Transverse colon (tissue), 4 donors: Measurements from ENCODE around the gene TLL2. TPM values are rescaled to one million over a fixed set of nuclear protein-coding genes. Genes with fewer than 3 reads are reported as not detected.

Source experiments
- DNase-seq: peaks from one replicate; pipeline ENCODE4 v3.0.0-alpha.2; 2019
- H3K27ac ChIP-seq, 4 donors: fragments of 200-600 bp; sonication (generic); 2 replicates each; pipeline ENCODE4 v1.5.1; 2016 to 2018; ENCODE audit warnings: inconsistent platforms in 4 of 4
- H3K27me3 ChIP-seq: fragments of 200-600 bp; sonication (generic); 2 replicates; pipeline ENCODE4 v1.5.1; 2017; ENCODE audit warnings: inconsistent platforms
- H3K36me3 ChIP-seq, 4 donors: fragments of 200-600 bp; sonication (generic); 2 replicates each; pipeline ENCODE4 v1.5.1; 2017 to 2019; ENCODE audit warnings: inconsistent platforms in 4 of 4
- H3K4me1 ChIP-seq, 4 donors: fragments of 200-600 bp; sonication (generic); 2 replicates each; pipeline ENCODE4 v1.5.1; 2017 to 2020; ENCODE audit warnings: inconsistent platforms in 4 of 4
- H3K4me3 ChIP-seq, 4 donors: fragments of 200-600 bp; sonication (generic); 1 replicate in 1 of 4; 2 replicates in 3 of 4; pipeline versions ENCODE4 v1.5.1 to v1.6.1; 2017 to 2019; ENCODE audit warnings: inconsistent platforms in 4 of 4
- H3K9me3 ChIP-seq, 2 donors: fragments of 200-600 bp; sonication (generic); 2 replicates each; pipeline ENCODE4 v1.5.1; 2017 to 2019; ENCODE audit warnings: inconsistent platforms in 2 of 2
- CTCF ChIP-seq, 5 experiments: fragments of 200-600 bp in 3 of 5; fragments of 450-650 bp in 2 of 5; sonication (generic) in 3 of 5; IDR thresholded peaks; 1 replicate in 2 of 5; 2 replicates in 3 of 5; pipeline ENCODE4 v1.5.1; 2016 to 2017; ENCODE audit warnings: antibody characterized with exemption in 5 of 5, inconsistent platforms in 3 of 5, mild to moderate bottlenecking in 2 of 5, moderate library complexity in 1 of 5
- EP300 ChIP-seq: sonication (generic); formaldehyde crosslinking; IDR thresholded peaks from one replicate; pipeline ENCODE4 v1.6.1; 2017; ENCODE audit warnings: antibody characterized with exemption, low read depth
- POLR2A ChIP-seq: fragments of 450-650 bp; IDR thresholded peaks from one replicate; pipeline ENCODE4 v1.6.1; 2016; ENCODE audit warnings: antibody characterized with exemption, mild to moderate bottlenecking, moderate library complexity
- POLR2AphosphoS5 ChIP-seq, 3 donors: sonication (generic); formaldehyde crosslinking; IDR thresholded peaks; one replicate each; pipeline ENCODE4 v1.6.1; 2016; ENCODE audit warnings: antibody characterized with exemption in 3 of 3
- WGBS, 2 donors: methylation state at CpG; one replicate each; pipeline ENCODE4 v1.1.5; 2018; ENCODE audit warnings: low coverage in 1 of 2; 5-methylcytosine and 5-hydroxymethylcytosine counted together
- in situ Hi-C, 4 donors: fragments of 200-750 bp; cut with MboI; loops; one replicate each; pipeline versions ENCODE4 v1.15.0 to v1.15.1; 2017; ENCODE audit warnings: low sequenced_read_pairs in 3 of 4, low pct_ligation_motif_present in 1 of 4, low pct_unique_long_range_greater_than_20kb in 1 of 4
- intact Hi-C: fragments of 100-400 bp; cut with DNase I; formaldehyde crosslinking; loops from one replicate; pipeline ENCODE4 v1.15.1; 2023; ENCODE audit warnings: low total_unique reads
- total RNA-seq, 4 donors: library from RNA; depleted of rRNA; stranded (reverse); fragments of >200 nt; gene quantifications; one replicate each; pipeline ENCODE4 v1.1.0, GENCODE V29; 2016

TLL2 gene
- total RNA-seq, 4 donors from 2014 or later, result 0.32 to 0.96 TPM; not detected in 2

- 36 to 48% methylated on average over 4 to 15 of the region's 15 CpGs for WGBS, 2 donors
- Histone ChIP-seq H3K27me3 (no peaks in the 10 kb centered on the region), H3K4me1 (no peaks in the 10 kb centered on the region), H3K27ac (no peak overlapping the region), H3K9me3 (no peaks in the 10 kb centered on the region), H3K36me3 (no peaks in the 10 kb centered on the region), H3K4me3 (no peak overlapping the region)
- TF ChIP-seq EP300, result no peak
- TF ChIP-seq POLR2AphosphoS5 (IDR thresholded peaks at IDR 0.05), result no peak
- TF ChIP-seq CTCF (IDR thresholded peaks at IDR 0.05), result no peak
- no peak for TF ChIP-seq POLR2A
- intact Hi-C loops (no loop called here), in situ Hi-C loops (no loop called here)
- DNase-seq, result peak; percentile 14
These were observed 65.7 kb downstream of the TLL2 start for GRCh38 chr10:96448021-96448457.

- 67 to 82% methylated on average over 1 to 10 of the region's 10 CpGs for WGBS, 2 donors
- H3K36me3 ChIP-seq, result no peaks in the 10 kb centered on the region
- DNase-seq, result no peak
- in situ Hi-C loops (no loop called here), intact Hi-C loops (no loop called here)
- H3K27ac ChIP-seq, result no peak overlapping the region
- no peaks in the 10 kb centered on the region for H3K9me3 ChIP-seq
- H3K27me3 ChIP-seq, result no peaks in the 10 kb centered on the region
- no peak overlapping the region for H3K4me3 ChIP-seq
- no peaks in the 10 kb centered on the region for H3K4me1 ChIP-seq
- no peak for TF ChIP-seq POLR2AphosphoS5 (IDR thresholded peaks at IDR 0.05)
- no peak for TF ChIP-seq EP300
- no peak for TF ChIP-seq CTCF (IDR thresholded peaks at IDR 0.05)
- TF ChIP-seq POLR2A, result no peak
These were observed 66.6 kb downstream of the TLL2 start for GRCh38 chr10:96446966-96447596.

- Histone ChIP-seq H3K4me1 (peaks cover 0 to 7% (median 0%) of the 10 kb centered on the region in 4 donors), H3K9me3 (no peaks in the 10 kb centered on the region), H3K27me3 (no peaks in the 10 kb centered on the region), H3K4me3 (no peak overlapping the region), H3K36me3 (no peaks in the 10 kb centered on the region), H3K27ac (no peak overlapping the region)
- 86 to 87% methylated on average over 4 to 13 of the region's 13 CpGs for WGBS, 2 donors
- no peak for DNase-seq
- in situ Hi-C loops (no loop called here), intact Hi-C loops (no loop called here)
- TF ChIP-seq CTCF (IDR thresholded peaks at IDR 0.05) (no peak), POLR2A (no peak), POLR2AphosphoS5 (IDR thresholded peaks at IDR 0.05) (no peak), EP300 (no peak)
These were observed 71.6 kb downstream of the TLL2 start for GRCh38 chr10:96441987-96442643.

GRCh38 chr10:96441322-96441885 is 72.3 kb downstream of the TLL2 start:
- no peak for DNase-seq
- WGBS, 2 donors, result 78 to 81% methylated on average over 4 to 10 of the region's 10 CpGs
- H3K4me1 ChIP-seq, result peaks cover 0 to 7% (median 0%) of the 10 kb centered on the region in 4 donors
- no peak for TF ChIP-seq POLR2A
- intact Hi-C loops (no loop called here), in situ Hi-C loops (no loop called here)
- H3K36me3 ChIP-seq, result no peaks in the 10 kb centered on the region
- no peak overlapping the region for H3K27ac ChIP-seq
- H3K27me3 ChIP-seq, result no peaks in the 10 kb centered on the region
- H3K9me3 ChIP-seq, result no peaks in the 10 kb centered on the region
- H3K4me3 ChIP-seq, result no peak overlapping the region
